Prostate gland (tissue), 2 donors: Measurements from ENCODE around the gene TNNI3.

ENCODE experiments used
- CTCF ChIP-seq, 4 experiments: fragments of 200-600 bp in 2 of 4; fragments of 450-650 bp in 2 of 4; sonication (generic) in 2 of 4; IDR thresholded peaks; 1 replicate in 3 of 4; 2 replicates in 1 of 4; pipeline ENCODE4 v1.5.1; 2016 to 2019; ENCODE audit warnings: antibody characterized with exemption in 4 of 4, mild to moderate bottlenecking in 2 of 4, moderate library complexity in 2 of 4
- POLR2A ChIP-seq: fragments of 450-650 bp; IDR thresholded peaks from one replicate; pipeline ENCODE4 v1.6.1; 2016; ENCODE audit warnings: antibody characterized with exemption, mild to moderate bottlenecking
- POLR2AphosphoS5 ChIP-seq: sonication (generic); formaldehyde crosslinking; IDR thresholded peaks from one replicate; pipeline ENCODE4 v1.6.1; 2017; ENCODE audit warnings: antibody characterized with exemption

DNA sequence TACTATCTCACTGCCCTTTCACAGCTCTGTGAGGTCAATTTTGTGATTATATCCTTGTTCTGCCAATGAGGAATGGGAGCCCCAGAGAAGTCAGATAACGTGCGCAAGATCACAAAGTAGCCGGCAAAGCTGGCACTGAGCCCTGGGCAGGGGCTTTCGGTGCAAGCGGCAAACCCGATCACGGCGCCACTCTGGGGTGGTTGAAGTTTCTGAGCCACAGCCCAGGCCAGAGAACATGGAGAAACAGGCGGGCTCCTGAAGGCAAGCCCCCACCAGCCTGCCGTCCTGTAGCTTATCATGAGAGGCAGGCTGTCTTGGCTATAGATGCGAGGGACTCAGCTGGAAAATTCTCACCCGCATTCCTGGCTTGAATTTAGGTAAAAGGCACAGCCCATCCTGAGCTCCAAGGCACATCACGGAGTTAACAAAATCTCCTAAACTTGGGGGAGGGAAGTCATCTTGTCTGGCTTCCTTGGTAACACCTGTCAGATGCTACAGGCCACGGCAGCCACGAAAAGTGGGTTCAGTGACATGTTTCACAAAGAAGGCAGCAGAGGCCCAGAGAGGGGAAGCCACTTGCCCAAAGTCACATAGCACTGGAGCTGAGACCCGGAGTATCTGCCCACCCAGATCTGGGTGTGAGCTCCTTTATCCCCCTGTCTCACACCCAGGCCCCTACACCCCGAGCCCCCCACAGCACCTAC is 21.0 kb downstream of the TNNI3 start:
- TF ChIP-seq CTCF (IDR thresholded peaks at IDR 0.05) (no peak), POLR2A (no peak), POLR2AphosphoS5 (no peak)
